Spleen (tissue), 7 donors: ENCODE measurements around the gene GSTM5.

Experiments
- CTCF ChIP-seq, 11 experiments: fragments of 200-600 bp in 7 of 11; fragments of 450-650 bp in 4 of 11; sonication (generic) in 4 of 11; IDR thresholded peaks in 8 of 11; conservative IDR thresholded peaks in 3 of 11; 1 replicate in 7 of 11; 2 replicates in 4 of 11; pipeline versions ENCODE4 v1.4.0 to v1.8.0; 2016 to 2021; ENCODE audit warnings: antibody characterized with exemption in 11 of 11, inconsistent platforms in 4 of 11, mild to moderate bottlenecking in 1 of 11
- POLR2A ChIP-seq, 3 donors: fragments of 450-650 bp; IDR thresholded peaks; one replicate each; pipeline ENCODE4 v1.5.1; 2017; ENCODE audit warnings: antibody characterized with exemption in 3 of 3, mild to moderate bottlenecking in 1 of 3
- donor health status: DM: no; HTN: no; CAD: no; lungs with moderate emphysema.
- donor health status: DM: no; HTN: no; CAD: no.
- donor health status: DM: no; HTN: no; CAD: no.

- no peak for TF ChIP-seq CTCF (IDR thresholded peaks at IDR 0.05 in 8 of 11, conservative IDR thresholded peaks at IDR 0.05 in 3 of 11)
- TF ChIP-seq POLR2A (IDR thresholded peaks at IDR 0.05): no peak
Measured at GRCh38 chr1:109764561-109765482, 52.8 kb downstream of the GSTM5 start.
